WTC11 (cell line): ENCODE data around the gene AIP. TPM values are rescaled to one million over a fixed set of nuclear protein-coding genes. Genes with fewer than 3 reads are reported as not detected.
A peak's percentile ranks its signal among the peaks of the same experiment; 100 is the strongest.

Source experiments
- ATAC-seq: fragments of 200-7000 bp; cut with Tn5 transposase; 2 replicates; pipeline ENCODE4 v1.10.0; 2021; ENCODE audit warnings: mild to moderate bottlenecking, moderate library complexity
- CTCF ChIA-PET: fragments of 300-600 bp; sonication (Branson Sonifier 250); formaldehyde crosslinking; loops from one replicate; lab custom pipeline; 2021; ENCODE audit warnings: antibody characterized with exemption; lab: Charles Lee
- POLR2A ChIA-PET: fragments of 350-600 bp; sonication (Branson Sonifier 250); formaldehyde crosslinking; loops from one replicate; lab custom pipeline; 2021; ENCODE audit warnings: antibody characterized with exemption; lab: Charles Lee
- DNase-seq: peaks from one replicate; pipeline ENCODE4 v3.0.0; 2021; ENCODE audit warnings: low spot score
- H3K27ac Mint-ChIP-seq: 2 replicates; pipeline ENCODE4 v1.8.0; 2021; ENCODE audit warnings: mixed read lengths
- H3K27me3 Mint-ChIP-seq: 2 replicates; pipeline ENCODE4 v1.8.0; 2021; ENCODE audit warnings: low read depth, mild to moderate bottlenecking, moderate library complexity, mixed read lengths
- H3K36me3 Mint-ChIP-seq: 2 replicates; pipeline ENCODE4 v1.8.0; 2021; ENCODE audit warnings: mixed read lengths
- H3K4me1 Mint-ChIP-seq: 2 replicates; pipeline ENCODE4 v1.8.0; 2022; ENCODE audit warnings: mixed read lengths
- H3K4me3 Mint-ChIP-seq: 2 replicates; pipeline ENCODE4 v1.8.0; 2021; ENCODE audit warnings: mild to moderate bottlenecking, moderate library complexity, mixed read lengths
- H3K9me3 Mint-ChIP-seq: 2 replicates; pipeline ENCODE4 v1.8.0; 2021; ENCODE audit warnings: mixed read lengths
- CBFB ChIP-seq: sonication (generic); formaldehyde crosslinking; IDR thresholded peaks from 2 replicates; pipeline ENCODE4 v1.8.1; 2022; ENCODE audit warnings: mild to moderate bottlenecking, low read depth, missing genetic modification reagents
- ESRRA ChIP-seq: sonication (generic); formaldehyde crosslinking; IDR thresholded peaks from 2 replicates; pipeline ENCODE4 v1.8.1; 2022; ENCODE audit warnings: mild to moderate bottlenecking, missing genetic modification reagents, borderline replicate concordance
- FOXK1 ChIP-seq: sonication (generic); formaldehyde crosslinking; IDR thresholded peaks from 2 replicates; pipeline ENCODE4 v1.8.0; 2022; ENCODE audit warnings: mild to moderate bottlenecking, moderate library complexity, missing genetic modification reagents
- GABPB1 ChIP-seq: sonication (generic); formaldehyde crosslinking; IDR thresholded peaks from 2 replicates; pipeline ENCODE4 v1.8.1; 2023; ENCODE audit warnings: mild to moderate bottlenecking, missing genetic modification reagents
- GRHL2 ChIP-seq: fragments of 250-450 bp; sonication (Bioruptor Pico); IDR thresholded peaks from 2 replicates; pipeline ENCODE4 v1.8.0; 2022; ENCODE audit warnings: mild to moderate bottlenecking, moderate library complexity; ENCODE audit not compliant: insufficient replicate concordance, severe bottlenecking
- HMGA2 ChIP-seq: fragments of 250-450 bp; sonication (Bioruptor Pico); IDR thresholded peaks from 2 replicates; pipeline ENCODE4 v1.4.0; 2021; ENCODE audit warnings: mild to moderate bottlenecking, moderate library complexity
- IRF2 ChIP-seq: sonication (generic); formaldehyde crosslinking; IDR thresholded peaks from 2 replicates; pipeline ENCODE4 v1.8.0; 2022; ENCODE audit warnings: low read depth, missing genetic modification reagents, borderline replicate concordance
- JUN ChIP-seq: sonication (generic); formaldehyde crosslinking; IDR thresholded peaks from 2 replicates; pipeline ENCODE4 v1.8.0; 2023; ENCODE audit warnings: mild to moderate bottlenecking, missing genetic modification reagents
- KAT7 ChIP-seq: sonication (generic); formaldehyde crosslinking; IDR thresholded peaks from 2 replicates; pipeline ENCODE4 v1.8.1; 2023; ENCODE audit warnings: missing genetic modification reagents, mild to moderate bottlenecking, borderline replicate concordance
- NFATC4 ChIP-seq: fragments of 250-450 bp; sonication (Bioruptor Pico); IDR thresholded peaks from 2 replicates; pipeline ENCODE4 v1.9.0; 2021; ENCODE audit warnings: mild to moderate bottlenecking
- RORB ChIP-seq: fragments of 250-450 bp; sonication (Bioruptor Pico); IDR thresholded peaks from 2 replicates; pipeline ENCODE4 v1.9.0; 2021; ENCODE audit warnings: mild to moderate bottlenecking
- TEAD4 ChIP-seq: sonication (generic); formaldehyde crosslinking; IDR thresholded peaks from 2 replicates; pipeline ENCODE4 v1.8.0; 2022; ENCODE audit warnings: mild to moderate bottlenecking, missing genetic modification reagents
- ZNF121 ChIP-seq: sonication (generic); formaldehyde crosslinking; IDR thresholded peaks from 2 replicates; pipeline ENCODE4 v1.8.0; 2023; ENCODE audit warnings: missing genetic modification reagents
- ZNF423 ChIP-seq: fragments of 250-450 bp; sonication (Bioruptor Pico); IDR thresholded peaks from 2 replicates; pipeline ENCODE4 v2.1.2; 2022; ENCODE audit warnings: mild to moderate bottlenecking, moderate library complexity
- ZNF671 ChIP-seq: fragments of 250-450 bp; sonication (Bioruptor Pico); IDR thresholded peaks from 2 replicates; pipeline ENCODE4 v1.8.0; 2021; ENCODE audit warnings: mild to moderate bottlenecking
- total RNA-seq: library from RNA; stranded (reverse); gene quantifications from 3 replicates; pipeline ENCODE4 v1.2.3, GENCODE V29; 2021
- TF ChIP-seq, protein P1 (sequence below): sonication (generic); formaldehyde crosslinking; IDR thresholded peaks from 2 replicates; pipeline ENCODE4 v1.8.1; 2022; ENCODE audit warnings: missing genetic modification reagents, borderline replicate concordance
- TF ChIP-seq, protein P2 (sequence below): sonication (generic); formaldehyde crosslinking; IDR thresholded peaks from 2 replicates; pipeline ENCODE4 v1.8.1; 2023; ENCODE audit warnings: mild to moderate bottlenecking, missing genetic modification reagents
- TF ChIP-seq, protein P3 (sequence below): sonication (generic); formaldehyde crosslinking; IDR thresholded peaks from 2 replicates; pipeline ENCODE4 v1.8.1; 2023; ENCODE audit warnings: mild to moderate bottlenecking, moderate library complexity, missing genetic modification reagents
- TF ChIP-seq, protein P4 (sequence below): sonication (generic); formaldehyde crosslinking; IDR thresholded peaks from 2 replicates; pipeline ENCODE4 v1.8.0; 2022; ENCODE audit warnings: missing genetic modification reagents
- TF ChIP-seq, protein P5 (sequence below): fragments of 250-450 bp; sonication (Bioruptor Pico); conservative IDR thresholded peaks from 2 replicates; pipeline ENCODE4 v1.9.0; 2021; ENCODE audit warnings: mild to moderate bottlenecking
- TF ChIP-seq, protein P6 (sequence below): sonication (generic); formaldehyde crosslinking; IDR thresholded peaks from 2 replicates; pipeline ENCODE4 v1.8.0; 2023; ENCODE audit warnings: missing genetic modification reagents
- TF ChIP-seq, protein P7 (sequence below): sonication (generic); formaldehyde crosslinking; conservative IDR thresholded peaks from 2 replicates; pipeline ENCODE4 v1.8.1; 2022; ENCODE audit warnings: mild to moderate bottlenecking, missing genetic modification reagents
- TF ChIP-seq, protein P8 (sequence below): sonication (generic); formaldehyde crosslinking; IDR thresholded peaks from 2 replicates; pipeline ENCODE4 v1.8.1; 2022; ENCODE audit warnings: low read depth, missing genetic modification reagents, borderline replicate concordance

The AIP gene
- total RNA-seq, 1 experiment from 2014 or later = 32.8 TPM

DNA sequence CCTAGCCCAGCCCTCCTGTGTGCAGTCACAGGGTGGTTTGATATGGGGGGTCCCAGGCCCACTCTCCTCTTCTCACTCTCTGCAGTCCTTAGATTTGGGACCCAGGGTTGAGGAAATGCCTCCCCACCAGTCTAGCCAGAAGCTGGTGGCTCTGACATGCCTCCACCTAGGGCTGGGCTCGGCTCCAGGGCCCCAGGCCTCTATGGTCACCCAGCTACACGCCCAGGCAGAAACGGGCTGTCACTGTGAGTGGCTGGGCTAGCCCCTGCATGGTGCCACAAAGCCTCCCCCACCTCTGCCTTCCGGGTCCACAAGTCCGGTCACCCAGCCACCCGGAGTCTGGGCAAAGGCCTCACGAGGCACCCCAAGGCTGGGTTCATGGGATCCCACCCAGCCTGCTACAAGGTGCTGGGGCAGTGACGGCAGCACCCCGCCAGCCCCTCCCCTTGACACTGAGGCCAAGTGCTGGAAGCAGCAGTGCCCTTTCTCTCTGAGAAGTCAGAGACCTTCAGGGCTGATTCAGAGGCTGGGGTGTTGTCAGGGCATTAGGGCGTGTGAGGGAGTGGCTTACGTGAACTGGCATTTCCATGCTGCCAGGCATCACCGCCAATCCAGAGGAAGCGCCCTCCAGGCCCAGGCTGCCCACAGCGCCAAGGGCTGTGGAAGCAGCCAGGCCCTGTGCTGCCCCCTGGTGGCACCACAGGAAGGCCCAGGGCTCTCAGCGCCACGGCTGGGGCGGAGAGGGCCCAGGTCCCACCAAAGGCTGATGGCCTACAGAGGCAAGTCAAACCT lies 23.0 kb downstream of the AIP start:
- CTCF ChIA-PET = interaction anchor here (0.6 to 1.2 kb wide), 4 partner anchors 38 to 131 kb away, joined by 3 to 9 read pairs (median 4); partner anchors contain the start of genes PPP1CA and RAD9A
- TF ChIP-seq JUN (CRISPR knock-in tag) = no peak
- TF ChIP-seq, protein P1, sequence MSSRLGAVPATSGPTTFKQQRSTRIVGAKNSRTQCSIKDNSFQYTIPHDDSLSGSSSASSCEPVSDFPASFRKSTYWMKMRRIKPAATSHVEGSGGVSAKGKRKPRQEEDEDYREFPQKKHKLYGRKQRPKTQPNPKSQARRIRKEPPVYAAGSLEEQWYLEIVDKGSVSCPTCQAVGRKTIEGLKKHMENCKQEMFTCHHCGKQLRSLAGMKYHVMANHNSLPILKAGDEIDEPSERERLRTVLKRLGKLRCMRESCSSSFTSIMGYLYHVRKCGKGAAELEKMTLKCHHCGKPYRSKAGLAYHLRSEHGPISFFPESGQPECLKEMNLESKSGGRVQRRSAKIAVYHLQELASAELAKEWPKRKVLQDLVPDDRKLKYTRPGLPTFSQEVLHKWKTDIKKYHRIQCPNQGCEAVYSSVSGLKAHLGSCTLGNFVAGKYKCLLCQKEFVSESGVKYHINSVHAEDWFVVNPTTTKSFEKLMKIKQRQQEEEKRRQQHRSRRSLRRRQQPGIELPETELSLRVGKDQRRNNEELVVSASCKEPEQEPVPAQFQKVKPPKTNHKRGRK (CRISPR knock-in tag) = no peak
- TF ChIP-seq ZNF423 (CRISPR knock-in tag) = no peak
- TF ChIP-seq RORB (CRISPR knock-in tag) = no peak
- no peak for TF ChIP-seq FOXK1 (CRISPR knock-in tag)
- no peak for TF ChIP-seq TEAD4 (CRISPR knock-in tag)
- TF ChIP-seq KAT7 (CRISPR knock-in tag) = no peak
- no peak for TF ChIP-seq ESRRA (CRISPR knock-in tag)
- no peak for TF ChIP-seq CBFB (CRISPR knock-in tag)
- TF ChIP-seq, protein P2, sequence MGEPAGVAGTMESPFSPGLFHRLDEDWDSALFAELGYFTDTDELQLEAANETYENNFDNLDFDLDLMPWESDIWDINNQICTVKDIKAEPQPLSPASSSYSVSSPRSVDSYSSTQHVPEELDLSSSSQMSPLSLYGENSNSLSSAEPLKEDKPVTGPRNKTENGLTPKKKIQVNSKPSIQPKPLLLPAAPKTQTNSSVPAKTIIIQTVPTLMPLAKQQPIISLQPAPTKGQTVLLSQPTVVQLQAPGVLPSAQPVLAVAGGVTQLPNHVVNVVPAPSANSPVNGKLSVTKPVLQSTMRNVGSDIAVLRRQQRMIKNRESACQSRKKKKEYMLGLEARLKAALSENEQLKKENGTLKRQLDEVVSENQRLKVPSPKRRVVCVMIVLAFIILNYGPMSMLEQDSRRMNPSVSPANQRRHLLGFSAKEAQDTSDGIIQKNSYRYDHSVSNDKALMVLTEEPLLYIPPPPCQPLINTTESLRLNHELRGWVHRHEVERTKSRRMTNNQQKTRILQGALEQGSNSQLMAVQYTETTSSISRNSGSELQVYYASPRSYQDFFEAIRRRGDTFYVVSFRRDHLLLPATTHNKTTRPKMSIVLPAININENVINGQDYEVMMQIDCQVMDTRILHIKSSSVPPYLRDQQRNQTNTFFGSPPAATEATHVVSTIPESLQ (CRISPR knock-in tag) = no peak
- no peak for TF ChIP-seq IRF2
- TF ChIP-seq HMGA2 (CRISPR knock-in tag) = no peak
- TF ChIP-seq NFATC4 (CRISPR knock-in tag) = no peak
- peak; percentile 28; the same call in 1 of the 2 replicates for TF ChIP-seq GABPB1 (CRISPR knock-in tag)
- TF ChIP-seq, protein P3, sequence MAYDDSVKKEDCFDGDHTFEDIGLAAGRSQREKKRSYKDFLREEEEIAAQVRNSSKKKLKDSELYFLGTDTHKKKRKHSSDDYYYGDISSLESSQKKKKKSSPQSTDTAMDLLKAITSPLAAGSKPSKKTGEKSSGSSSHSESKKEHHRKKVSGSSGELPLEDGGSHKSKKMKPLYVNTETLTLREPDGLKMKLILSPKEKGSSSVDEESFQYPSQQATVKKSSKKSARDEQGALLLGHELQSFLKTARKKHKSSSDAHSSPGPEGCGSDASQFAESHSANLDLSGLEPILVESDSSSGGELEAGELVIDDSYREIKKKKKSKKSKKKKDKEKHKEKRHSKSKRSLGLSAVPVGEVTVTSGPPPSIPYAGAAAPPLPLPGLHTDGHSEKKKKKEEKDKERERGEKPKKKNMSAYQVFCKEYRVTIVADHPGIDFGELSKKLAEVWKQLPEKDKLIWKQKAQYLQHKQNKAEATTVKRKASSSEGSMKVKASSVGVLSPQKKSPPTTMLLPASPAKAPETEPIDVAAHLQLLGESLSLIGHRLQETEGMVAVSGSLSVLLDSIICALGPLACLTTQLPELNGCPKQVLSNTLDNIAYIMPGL = peak; percentile 32
- TF ChIP-seq, protein P4, sequence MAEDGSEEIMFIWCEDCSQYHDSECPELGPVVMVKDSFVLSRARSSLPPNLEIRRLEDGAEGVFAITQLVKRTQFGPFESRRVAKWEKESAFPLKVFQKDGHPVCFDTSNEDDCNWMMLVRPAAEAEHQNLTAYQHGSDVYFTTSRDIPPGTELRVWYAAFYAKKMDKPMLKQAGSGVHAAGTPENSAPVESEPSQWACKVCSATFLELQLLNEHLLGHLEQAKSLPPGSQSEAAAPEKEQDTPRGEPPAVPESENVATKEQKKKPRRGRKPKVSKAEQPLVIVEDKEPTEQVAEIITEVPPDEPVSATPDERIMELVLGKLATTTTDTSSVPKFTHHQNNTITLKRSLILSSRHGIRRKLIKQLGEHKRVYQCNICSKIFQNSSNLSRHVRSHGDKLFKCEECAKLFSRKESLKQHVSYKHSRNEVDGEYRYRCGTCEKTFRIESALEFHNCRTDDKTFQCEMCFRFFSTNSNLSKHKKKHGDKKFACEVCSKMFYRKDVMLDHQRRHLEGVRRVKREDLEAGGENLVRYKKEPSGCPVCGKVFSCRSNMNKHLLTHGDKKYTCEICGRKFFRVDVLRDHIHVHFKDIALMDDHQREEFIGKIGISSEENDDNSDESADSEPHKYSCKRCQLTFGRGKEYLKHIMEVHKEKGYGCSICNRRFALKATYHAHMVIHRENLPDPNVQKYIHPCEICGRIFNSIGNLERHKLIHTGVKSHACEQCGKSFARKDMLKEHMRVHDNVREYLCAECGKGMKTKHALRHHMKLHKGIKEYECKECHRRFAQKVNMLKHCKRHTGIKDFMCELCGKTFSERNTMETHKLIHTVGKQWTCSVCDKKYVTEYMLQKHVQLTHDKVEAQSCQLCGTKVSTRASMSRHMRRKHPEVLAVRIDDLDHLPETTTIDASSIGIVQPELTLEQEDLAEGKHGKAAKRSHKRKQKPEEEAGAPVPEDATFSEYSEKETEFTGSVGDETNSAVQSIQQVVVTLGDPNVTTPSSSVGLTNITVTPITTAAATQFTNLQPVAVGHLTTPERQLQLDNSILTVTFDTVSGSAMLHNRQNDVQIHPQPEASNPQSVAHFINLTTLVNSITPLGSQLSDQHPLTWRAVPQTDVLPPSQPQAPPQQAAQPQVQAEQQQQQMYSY = no peak; the same call in 1 of the 2 replicates
- no peak for TF ChIP-seq ZNF121 (CRISPR knock-in tag)
- TF ChIP-seq, protein P5, sequence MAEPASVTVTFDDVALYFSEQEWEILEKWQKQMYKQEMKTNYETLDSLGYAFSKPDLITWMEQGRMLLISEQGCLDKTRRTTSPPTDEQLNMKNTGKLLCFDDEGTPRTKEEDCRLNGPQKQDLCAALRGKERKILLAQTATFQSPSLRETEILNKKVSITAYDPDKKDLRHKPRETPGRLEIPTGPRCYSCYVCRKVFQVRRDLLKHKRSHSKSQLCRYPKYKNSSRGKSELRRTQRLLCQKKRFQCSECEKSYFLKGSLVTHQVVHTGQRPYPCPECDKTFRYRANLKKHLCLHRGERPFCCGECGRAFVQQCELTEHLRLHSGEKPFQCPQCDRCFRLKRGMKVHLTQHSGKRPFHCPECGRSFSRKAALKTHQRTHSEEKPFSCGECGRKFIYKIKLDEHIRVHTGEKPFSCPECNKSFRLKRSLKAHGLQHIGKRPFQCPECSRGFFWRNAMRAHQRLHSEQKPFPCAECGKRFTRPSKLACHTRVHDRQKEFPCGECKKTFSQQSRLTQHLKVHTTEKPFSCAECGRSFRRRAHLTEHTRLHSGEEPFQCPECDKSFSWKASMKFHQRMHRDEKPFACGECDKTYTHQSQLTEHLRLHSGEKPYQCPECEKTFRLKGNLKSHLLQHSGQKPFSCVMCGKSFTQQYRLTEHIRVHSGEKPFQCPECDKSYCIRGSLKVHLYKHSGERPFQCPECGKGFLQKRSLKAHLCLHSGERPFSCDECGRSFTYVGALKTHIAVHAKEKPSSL = no peak
- TF ChIP-seq, protein P6, sequence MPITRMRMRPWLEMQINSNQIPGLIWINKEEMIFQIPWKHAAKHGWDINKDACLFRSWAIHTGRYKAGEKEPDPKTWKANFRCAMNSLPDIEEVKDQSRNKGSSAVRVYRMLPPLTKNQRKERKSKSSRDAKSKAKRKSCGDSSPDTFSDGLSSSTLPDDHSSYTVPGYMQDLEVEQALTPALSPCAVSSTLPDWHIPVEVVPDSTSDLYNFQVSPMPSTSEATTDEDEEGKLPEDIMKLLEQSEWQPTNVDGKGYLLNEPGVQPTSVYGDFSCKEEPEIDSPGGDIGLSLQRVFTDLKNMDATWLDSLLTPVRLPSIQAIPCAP = no peak
- no peak for TF ChIP-seq ZNF671 (CRISPR knock-in tag)
- TF ChIP-seq, protein P7, sequence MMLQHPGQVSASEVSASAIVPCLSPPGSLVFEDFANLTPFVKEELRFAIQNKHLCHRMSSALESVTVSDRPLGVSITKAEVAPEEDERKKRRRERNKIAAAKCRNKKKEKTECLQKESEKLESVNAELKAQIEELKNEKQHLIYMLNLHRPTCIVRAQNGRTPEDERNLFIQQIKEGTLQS (CRISPR knock-in tag) = no peak
- no peak for TF ChIP-seq GRHL2 (CRISPR knock-in tag)
- TF ChIP-seq, protein P8, sequence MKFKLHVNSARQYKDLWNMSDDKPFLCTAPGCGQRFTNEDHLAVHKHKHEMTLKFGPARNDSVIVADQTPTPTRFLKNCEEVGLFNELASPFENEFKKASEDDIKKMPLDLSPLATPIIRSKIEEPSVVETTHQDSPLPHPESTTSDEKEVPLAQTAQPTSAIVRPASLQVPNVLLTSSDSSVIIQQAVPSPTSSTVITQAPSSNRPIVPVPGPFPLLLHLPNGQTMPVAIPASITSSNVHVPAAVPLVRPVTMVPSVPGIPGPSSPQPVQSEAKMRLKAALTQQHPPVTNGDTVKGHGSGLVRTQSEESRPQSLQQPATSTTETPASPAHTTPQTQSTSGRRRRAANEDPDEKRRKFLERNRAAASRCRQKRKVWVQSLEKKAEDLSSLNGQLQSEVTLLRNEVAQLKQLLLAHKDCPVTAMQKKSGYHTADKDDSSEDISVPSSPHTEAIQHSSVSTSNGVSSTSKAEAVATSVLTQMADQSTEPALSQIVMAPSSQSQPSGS (CRISPR knock-in tag) = no peak

More for the DNA sequence above, 23.0 kb downstream of the AIP start:
- POLR2A ChIA-PET = no interaction called here
- Mint-ChIP-seq H3K9me3 (no peaks in the 10 kb centered on the region), H3K27me3 (peaks cover 14% of the 10 kb centered on the region), H3K4me1 (peaks cover 29% of the 10 kb centered on the region), H3K36me3 (peaks cover 2% of the 10 kb centered on the region; the same call in 1 of the 2 replicates), H3K27ac (peak overlapping the region; percentile 91), H3K4me3 (peak overlapping the region; percentile 83)
- DNase-seq (peak; percentile 88), ATAC-seq (peak; percentile 44)
